Lower leg skin (tissue), 3 donors: ENCODE measurements around the gene ACAN.

Experiments used
- CTCF ChIP-seq, 3 donors: fragments of 450-650 bp; IDR thresholded peaks; one replicate each; pipeline ENCODE4 v1.5.1; 2016; ENCODE audit warnings: antibody characterized with exemption in 3 of 3, mild to moderate bottlenecking in 3 of 3, moderate library complexity in 2 of 3
- POLR2A ChIP-seq, 2 donors: fragments of 450-650 bp; IDR thresholded peaks; one replicate each; pipeline ENCODE4 v1.6.1; 2016 to 2017; ENCODE audit warnings: antibody characterized with exemption in 2 of 2, mild to moderate bottlenecking in 1 of 2, moderate library complexity in 1 of 2

GRCh38 chr15:88899251-88899650 is 96.0 kb downstream of the ACAN start:
- no peak for TF ChIP-seq POLR2A (IDR thresholded peaks at IDR 0.05)
- no peak for TF ChIP-seq CTCF (IDR thresholded peaks at IDR 0.05)
